Thymus (tissue), 2 donors: ENCODE measurements around the gene THTPA. TPM values are rescaled to one million over a fixed set of nuclear protein-coding genes. Genes with fewer than 3 reads are reported as not detected.

ENCODE experiments used
- polyA plus RNA-seq: library from polyadenylated mRNA; stranded (reverse); fragments of 200-250 nt; gene quantifications from one replicate; pipeline ENCODE4 v1.2.3, GENCODE V29; 2013
- total RNA-seq: library from RNA; stranded (reverse); fragments of 120-200 nt; gene quantifications from one replicate; pipeline ENCODE4 v1.2.4, GENCODE V29; 2013
- donor health status: healthy.

THTPA gene
- total and polyA plus RNA-seq, 2 donors: 6.7 to 8.8 TPM

Other genes starting within 250 kb of the THTPA start
- gene BCL2L2, start 249.4 kb upstream of the THTPA start, total RNA-seq: 5.5 TPM
- 20.6 TPM for gene BCL2L2, start 249.4 kb upstream of the THTPA start, polyA plus RNA-seq
- gene PABPN1, start 234.8 kb upstream of the THTPA start, total RNA-seq: 96.4 TPM
- 164 TPM for gene PABPN1, start 234.8 kb upstream of the THTPA start, polyA plus RNA-seq
- 1.2 TPM for gene SLC22A17, start 203.4 kb upstream of the THTPA start, total RNA-seq
- gene SLC22A17, start 203.4 kb upstream of the THTPA start, polyA plus RNA-seq: 6.3 TPM
- gene EFS, start 191.1 kb upstream of the THTPA start, total RNA-seq: 1.6 TPM
- 5.2 TPM for gene EFS, start 191.1 kb upstream of the THTPA start, polyA plus RNA-seq
- not detected for gene IL25, start 183.5 kb upstream of the THTPA start, total RNA-seq
- 0.07 TPM for gene IL25, start 183.5 kb upstream of the THTPA start, polyA plus RNA-seq
- gene CMTM5, start 179.2 kb upstream of the THTPA start, total RNA-seq: 0.05 TPM
- 0.37 TPM for gene CMTM5, start 179.2 kb upstream of the THTPA start, polyA plus RNA-seq
- gene MYH6, start 148.0 kb upstream of the THTPA start, total RNA-seq: 0.05 TPM
- 0.25 TPM for gene MYH6, start 148.0 kb upstream of the THTPA start, polyA plus RNA-seq
- 0.09 TPM for gene MYH7, start 120.6 kb upstream of the THTPA start, total RNA-seq
- gene MYH7, start 120.6 kb upstream of the THTPA start, polyA plus RNA-seq: 0.46 TPM
- 66.0 TPM for gene NGDN, start 86.6 kb upstream of the THTPA start, total RNA-seq
- 49.6 TPM for gene NGDN, start 86.6 kb upstream of the THTPA start, polyA plus RNA-seq
- 0.24 TPM for gene ZFHX2, start 4.5 kb upstream of the THTPA start, total RNA-seq
- 0.48 TPM for gene ZFHX2, start 4.5 kb upstream of the THTPA start, polyA plus RNA-seq
- 55.0 TPM for gene AP1G2, start 11.5 kb downstream of the THTPA start, total RNA-seq
- 313 TPM for gene AP1G2, start 11.5 kb downstream of the THTPA start, polyA plus RNA-seq
- gene JPH4, start 22.5 kb downstream of the THTPA start, total RNA-seq: 0.14 TPM
- 0.59 TPM for gene JPH4, start 22.5 kb downstream of the THTPA start, polyA plus RNA-seq
- gene DHRS2, start 80.1 kb downstream of the THTPA start, total RNA-seq: 0.28 TPM
- 2.1 TPM for gene DHRS2, start 80.1 kb downstream of the THTPA start, polyA plus RNA-seq